HG02938 (cell line): ENCODE results near the gene KANK2.

Experiments
- ATAC-seq: cut with Tn5 transposase; IDR thresholded peaks from one replicate; pipeline ENCODE4 v1.9.1; 2021; ENCODE audit warnings: mild to moderate bottlenecking, moderate library complexity; ENCODE audit not compliant: unreplicated experiment

The KANK2 gene

DNA sequence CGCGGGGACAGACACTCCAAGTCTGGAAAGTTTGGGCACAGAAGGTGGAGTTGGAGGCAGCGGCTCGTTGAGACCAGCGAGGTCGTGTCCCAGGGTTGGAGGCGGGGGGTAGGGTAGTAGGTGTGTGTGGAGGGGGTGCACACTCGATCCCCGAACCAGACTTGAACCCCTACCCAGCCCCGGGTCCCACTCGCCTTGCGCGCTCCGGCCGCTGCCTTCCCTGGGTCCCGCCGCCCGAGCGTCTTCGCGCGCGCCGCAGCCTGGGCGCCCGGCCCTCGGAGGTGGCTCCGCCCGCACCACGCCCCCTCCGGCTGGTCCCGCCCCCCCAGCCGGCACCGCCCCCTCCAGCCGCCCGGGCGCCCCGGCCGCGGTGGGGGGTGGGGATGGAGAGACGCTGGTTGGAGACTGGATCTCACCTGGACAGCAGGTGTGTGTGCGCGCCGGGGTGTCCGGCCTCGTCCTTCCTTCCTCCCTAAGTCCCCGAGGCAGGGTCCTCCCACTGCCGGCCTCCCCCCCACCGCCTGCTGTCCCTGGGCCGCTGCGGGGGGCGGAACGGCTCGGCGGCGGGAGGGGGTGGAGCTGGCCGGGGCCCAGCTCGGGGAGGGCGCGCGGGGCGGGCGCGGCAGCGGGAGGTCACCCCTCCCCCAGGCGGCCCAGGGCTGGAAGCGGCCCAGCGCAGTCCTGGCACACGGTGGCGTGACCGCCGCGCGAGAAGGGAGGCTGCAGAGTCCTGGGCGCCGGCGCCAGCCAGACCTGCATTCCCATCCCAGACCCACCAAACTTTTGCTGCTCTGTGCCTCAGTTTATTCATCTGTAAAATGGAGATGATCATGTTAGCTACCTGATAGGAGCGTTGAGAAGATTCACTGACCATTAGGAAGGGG lies at the start of gene KANK2:
Gene KANK2, minus strand, starts transcription at position 255 of the 884 bp plus-strand sequence. CDS start 3,034 bp downstream, outside the sequence.
- ATAC-seq = peak; percentile 60

DNA sequence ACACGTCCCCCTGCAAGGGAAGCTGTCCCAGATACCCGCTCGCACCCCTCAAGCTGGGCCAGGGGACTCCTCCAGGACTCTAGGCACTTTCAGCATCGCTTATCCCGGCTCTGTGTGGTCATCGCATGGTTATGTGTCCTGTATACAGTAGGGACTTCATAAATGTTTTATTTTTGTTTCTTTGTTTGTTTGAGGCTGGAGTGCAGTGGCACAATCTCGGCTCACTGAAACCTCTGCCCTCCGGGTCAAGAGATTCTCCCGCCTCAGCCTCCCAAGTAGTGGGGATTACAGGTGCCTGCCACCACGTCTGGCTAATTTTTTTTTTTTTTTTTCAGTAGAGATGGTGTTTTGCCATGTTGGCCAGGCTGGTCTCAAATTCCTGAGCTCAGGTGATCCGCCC lies 49.6 kb upstream of the KANK2 start:
- ATAC-seq = no peak

DNA sequence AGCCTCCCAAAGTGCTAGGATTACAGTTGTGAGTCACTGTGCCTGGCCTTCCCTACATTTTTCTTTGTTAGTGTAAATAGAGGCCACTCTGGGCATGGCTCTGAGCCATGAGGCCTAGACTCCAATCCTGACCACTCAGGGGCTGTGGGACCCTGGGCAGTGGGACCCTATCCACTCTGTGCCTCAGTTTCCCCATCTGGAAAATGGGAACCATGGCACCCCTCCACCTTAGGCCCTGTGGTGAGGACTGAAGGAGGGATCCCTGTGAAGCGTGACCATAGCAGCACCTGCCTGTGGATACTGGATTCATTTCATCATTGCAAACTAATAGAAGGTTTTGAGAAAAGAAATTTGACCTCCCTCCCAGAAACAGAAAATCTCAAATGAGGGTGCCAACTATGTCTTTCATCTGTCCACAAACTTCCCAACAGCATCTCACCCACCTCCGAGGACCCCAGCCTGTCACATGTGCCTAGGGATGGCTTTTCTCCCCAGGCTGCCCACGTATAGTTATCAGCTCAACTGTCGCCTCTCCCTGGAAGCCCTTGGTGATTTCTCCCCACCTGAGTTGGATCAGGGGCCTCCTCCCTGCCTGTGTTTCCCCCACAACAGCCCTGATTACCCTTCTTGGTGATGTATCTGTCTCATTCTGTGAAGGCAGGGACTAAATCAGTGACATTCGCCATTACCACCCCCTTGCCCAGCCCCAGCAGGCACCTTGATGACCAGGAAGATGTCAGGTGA lies 47.7 kb upstream of the KANK2 start:
- no peak for ATAC-seq

DNA sequence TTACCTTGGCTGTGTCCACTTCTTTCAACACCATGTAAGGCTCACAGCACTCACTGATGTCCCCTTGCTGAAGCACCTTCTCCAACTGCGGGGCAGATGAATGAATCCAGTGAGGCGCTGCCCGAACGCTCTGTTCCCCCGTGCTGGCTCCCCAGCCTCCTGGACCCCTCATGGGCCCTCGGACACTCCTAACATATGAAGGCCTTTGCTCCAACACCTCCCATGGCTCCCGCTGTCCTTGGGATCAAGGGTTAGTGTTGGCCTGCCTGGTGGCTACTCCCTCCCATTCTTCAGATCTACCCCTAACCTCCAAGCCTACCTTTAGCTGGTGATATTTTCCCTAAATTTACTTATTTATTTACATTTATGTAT lies 46.4 kb upstream of the KANK2 start:
- ATAC-seq = no peak

DNA sequence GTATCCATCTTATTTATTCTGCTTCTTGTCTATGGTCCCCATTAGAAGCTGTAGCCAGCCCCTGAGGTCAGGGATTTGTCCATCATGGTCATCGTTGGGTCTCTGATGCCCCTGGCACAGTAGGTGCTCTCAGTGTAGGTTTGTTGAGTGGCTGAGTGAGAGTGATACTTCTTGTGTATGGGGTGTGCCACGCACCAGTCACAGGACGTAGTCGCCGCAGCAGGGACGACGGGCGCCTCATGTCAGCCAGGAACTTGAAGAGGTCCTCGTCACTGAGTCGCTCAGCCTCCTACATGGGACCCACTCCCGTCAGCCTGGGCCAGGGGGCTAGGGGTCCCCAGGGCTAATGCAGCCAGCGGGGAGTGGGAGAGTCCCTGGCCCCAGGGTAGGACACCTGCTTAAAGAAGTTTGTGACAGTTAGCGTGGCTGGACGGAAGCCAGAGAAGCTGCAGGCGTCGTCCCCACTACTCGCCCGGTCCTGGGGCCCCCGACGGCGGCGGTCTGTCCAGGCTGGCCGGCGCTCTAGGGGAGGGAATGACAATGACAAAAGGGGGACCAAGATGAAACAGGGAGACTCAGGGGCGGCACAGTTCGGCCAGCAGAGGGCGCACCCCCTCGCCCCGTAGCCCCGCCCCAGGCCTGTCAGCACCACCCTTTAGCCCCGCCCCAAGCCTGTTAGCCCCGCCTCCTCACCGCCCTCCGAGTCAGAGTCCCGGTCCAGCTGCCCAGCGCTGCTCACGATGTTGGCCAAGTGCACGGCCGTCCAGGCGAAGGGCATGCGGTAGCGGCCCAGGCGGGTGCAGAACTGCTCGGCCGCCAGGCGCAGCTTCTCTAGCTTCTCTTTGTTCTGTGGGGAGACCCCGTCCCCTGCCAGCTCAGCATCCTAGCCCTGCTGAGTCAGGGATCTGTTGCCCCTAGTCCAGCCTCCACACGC lies 45.8 kb upstream of the KANK2 start:
- no peak for ATAC-seq

DNA sequence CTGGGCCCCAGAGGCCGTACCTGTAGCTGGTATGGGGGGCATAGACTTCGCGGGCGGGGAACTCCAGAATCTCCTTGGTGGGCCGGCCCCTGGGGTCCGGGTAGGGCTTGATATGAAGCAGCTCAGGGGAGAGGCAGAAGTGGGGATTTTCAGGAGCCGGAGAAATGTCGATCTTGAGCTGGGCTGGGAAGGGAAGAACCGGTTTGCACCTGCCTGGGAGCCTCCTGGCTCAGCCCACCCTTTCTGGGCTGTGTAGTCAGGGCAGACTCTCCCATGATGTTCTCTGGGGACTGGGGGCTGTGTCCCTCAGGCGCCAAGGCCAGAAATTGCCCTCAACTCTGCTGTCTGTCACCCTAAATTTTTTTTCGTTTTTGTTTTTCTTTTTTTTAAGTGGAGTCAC lies 44.7 kb upstream of the KANK2 start:
- no peak for ATAC-seq

DNA sequence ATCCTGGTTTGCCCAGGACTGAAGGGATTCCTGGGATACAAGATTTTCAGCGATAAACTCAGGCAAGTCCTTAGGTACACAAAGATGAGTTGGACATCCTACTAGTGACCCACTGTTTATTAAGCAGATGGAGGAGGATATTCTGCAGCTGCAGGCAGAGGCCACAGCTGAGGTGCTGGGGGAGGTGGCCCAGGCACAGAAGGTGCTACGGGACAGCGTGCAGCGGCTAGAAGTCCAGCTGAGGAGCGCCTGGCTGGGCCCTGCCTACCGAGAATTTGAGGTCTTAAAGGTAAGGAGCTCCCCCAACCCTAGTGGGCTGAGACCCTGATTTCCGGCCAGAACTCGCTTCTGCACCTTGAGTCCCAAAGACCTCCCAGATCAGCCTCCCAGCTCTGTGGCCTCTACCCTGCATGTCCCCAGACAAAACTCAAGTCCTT lies 42.7 kb upstream of the KANK2 start:
- ATAC-seq = no peak

DNA sequence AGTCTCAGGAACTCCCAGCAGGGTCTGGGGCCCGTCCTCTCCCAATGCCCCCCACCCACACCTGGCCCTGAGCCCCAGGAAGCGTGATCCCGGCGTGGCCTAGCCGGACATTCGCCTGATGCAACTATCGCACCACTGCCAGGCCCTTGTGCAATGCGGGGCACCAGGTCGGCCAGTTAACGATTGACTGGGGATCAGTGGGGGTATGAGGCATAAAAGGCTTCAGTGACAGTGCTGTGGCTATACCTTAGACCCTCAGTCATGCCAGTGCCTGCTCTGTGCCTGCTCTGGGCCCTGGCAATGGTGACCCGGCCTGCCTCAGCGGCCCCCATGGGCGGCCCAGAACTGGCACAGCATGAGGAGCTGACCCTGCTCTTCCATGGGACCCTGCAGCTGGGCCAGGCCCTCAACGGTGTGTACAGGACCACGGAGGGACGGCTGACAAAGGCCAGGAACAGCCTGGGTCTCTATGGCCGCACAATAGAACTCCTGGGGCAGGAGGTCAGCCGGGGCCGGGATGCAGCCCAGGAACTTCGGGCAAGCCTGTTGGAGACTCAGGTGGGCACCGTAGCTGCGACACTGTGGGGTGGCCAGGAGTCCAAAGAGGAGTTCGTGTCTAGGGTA lies 42.1 kb upstream of the KANK2 start, which contains the start of gene ANGPTL8:
Gene ANGPTL8, plus strand, starts transcription at position 243 of the 624 bp plus-strand sequence. Its CDS starts 19 bp downstream, at position 262.
- no peak for ATAC-seq

DNA sequence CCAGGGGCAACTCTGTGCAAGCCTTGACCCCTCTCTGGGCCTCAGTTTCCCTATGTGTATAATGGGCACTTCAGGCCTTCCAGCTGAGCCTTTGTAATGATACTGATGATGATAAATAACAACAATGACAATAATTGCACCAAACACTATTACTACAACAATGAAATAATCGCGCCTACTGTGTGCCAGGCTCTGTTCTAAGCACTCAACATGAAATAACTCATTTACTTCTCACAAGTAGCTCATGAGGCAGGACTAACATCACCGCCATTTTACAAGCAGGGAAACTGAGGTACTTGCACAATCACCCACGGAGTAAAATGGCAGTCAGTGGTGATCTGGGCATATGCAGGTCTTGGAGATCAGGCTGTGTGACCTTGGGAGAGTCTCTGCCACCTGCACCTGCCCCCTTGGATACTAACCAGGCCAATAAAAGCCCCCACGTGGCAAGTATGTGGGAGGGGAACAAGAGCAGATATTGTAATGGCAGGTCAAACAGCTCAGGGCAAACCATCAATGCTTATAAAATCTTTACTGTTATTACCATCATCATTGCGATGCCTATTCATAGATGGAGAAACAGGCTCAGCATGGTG lies 41.5 kb upstream of the KANK2 start:
- no peak for ATAC-seq

DNA sequence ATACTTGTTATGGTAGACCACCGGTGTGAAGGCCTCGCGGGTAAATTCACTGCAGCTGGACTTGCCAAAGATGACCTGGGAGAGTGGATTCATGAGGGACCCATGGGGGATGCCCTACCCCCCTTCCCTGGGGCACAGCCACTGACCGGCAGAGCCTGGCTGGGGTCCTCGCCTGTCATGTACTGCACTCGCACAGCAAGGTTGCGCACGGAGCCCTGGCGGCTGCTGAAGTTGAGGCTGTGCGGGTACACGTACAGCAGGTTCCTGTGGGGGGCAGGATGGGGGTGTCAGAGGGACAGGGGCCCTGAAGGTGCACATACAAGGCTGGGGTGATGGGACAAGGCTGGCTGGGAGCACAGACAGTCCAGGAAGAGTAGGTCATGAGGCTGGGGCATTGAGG lies 40.7 kb upstream of the KANK2 start:
- no peak for ATAC-seq

DNA sequence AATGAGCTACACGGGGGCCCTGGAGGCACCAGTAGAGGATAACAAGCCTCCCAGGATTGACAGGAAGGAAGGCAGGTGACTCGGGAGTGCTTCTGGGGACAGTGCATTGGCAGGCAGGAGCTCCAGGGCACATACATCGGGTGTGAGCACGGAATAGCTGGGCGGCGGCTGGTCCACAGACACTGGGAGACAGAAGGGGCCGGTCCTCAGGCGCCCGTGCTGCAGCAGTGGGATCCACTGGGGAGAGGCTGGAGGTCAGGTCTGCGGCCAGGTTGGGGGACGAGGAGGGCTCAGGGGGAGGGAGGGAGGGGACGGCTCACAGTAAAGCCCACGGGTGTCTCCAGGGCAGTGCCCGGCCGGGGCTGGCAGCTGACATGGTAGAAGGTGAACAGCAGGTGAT lies 40.0 kb upstream of the KANK2 start:
- ATAC-seq = no peak

DNA sequence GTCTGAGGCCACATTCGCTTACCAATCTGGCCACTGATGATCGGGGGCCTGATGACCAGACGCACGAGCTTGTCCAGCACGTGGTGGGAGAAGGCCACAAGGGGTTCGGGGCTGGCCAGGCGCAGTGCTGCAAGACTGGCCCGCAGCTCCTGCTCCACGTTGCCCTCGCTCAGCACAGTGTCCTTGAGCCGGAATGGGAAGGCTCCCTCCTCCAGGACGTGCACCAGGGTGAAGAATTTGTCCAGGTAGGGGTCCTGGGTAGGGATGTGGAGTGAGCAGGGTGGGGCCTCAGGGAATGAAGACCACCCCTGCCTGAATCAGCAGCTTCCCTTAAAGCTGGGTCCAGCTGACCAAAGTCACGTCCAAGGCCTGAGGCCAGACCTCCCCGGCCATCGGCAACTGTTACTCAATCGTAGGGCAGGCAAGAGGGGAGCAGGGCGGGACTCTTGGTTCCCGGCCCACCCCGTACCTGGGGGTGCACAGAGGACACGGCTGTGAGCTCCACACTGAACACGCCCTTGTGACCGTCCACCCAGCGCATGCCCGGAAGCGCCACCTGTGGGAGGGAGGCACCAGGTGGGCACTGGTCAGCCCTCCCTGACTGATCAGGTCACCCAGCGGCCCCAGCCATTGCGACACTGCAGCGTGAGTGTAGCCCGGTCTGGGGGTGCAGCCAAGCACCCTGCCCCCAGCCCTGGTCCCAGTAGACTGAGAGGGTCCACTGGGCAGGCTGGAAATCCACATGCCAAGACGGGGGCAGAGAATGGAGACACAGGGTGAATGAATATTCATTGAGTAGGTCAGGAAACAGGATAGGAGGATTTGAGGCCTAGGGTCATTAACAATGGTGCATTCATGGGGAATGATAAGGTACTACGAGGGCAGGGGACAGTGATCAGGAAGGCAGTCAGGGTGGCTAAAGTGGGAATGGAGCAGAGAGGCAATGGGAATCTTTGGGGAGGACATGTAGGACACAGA lies 39.3 kb upstream of the KANK2 start:
- no peak for ATAC-seq

DNA sequence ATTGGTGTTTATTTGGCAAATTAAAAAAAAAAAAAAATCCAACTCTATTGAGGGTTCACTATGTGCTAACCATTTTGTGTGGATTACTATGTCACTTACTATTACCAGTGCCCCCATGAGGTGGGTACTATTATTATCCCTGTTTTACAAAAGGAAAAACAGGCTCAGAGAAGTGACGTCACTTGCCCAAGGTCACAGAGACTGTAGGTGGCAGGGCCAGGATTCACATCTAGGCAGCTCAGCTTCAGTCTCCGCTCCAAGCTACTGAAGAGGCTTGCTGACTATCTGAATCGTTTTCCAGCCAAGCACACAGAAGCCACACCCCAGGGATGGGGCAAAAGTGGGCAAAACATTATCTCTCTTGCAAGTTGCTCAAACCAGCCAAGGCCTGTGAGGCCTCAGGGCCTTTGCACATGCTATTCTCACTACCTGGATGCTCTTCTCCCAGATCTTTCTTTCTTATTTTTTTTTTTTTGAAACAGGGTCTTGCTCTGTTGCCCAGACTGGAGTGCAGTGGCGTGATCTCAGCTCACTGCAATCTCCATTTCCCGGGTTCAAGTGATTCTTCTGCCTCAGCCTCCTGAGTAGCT lies 37.2 kb upstream of the KANK2 start:
- ATAC-seq = no peak

DNA sequence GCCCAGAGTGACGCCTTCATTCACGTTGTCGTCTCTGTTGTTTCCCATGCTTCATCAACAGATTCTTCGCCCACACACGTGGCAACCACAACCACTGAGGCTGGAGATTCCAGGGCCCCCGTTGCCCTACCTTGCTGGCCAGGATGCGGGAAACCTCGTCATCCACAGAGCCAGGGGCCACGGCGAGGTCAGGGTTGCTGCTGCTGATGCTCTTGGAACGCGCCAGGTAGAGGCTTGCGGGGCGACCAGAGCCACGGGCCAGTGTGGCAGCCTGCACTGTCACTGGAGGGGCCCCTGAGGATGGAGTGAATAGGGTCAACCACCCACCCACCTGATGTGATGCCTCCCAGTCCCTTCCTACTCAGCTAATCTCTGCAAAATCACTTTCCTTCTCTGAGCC lies 35.7 kb upstream of the KANK2 start:
- ATAC-seq = no peak

DNA sequence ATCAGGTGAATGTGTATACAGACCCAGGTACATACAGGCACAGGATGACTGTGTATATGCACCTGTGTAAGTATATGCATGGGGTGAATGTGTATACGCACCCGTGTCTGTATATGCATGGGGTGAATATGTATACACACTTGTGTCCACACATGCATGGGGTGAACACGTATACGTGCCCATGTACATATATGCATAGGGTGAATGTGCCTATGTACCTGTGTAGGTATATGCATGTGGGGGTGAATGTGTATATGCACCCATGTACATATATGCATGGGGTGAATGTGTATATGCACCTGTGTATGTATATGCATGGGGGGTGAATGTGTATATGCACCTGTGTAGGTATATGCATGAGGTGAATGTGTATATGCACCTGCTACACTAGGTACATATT lies 35.2 kb upstream of the KANK2 start:
- no peak for ATAC-seq

DNA sequence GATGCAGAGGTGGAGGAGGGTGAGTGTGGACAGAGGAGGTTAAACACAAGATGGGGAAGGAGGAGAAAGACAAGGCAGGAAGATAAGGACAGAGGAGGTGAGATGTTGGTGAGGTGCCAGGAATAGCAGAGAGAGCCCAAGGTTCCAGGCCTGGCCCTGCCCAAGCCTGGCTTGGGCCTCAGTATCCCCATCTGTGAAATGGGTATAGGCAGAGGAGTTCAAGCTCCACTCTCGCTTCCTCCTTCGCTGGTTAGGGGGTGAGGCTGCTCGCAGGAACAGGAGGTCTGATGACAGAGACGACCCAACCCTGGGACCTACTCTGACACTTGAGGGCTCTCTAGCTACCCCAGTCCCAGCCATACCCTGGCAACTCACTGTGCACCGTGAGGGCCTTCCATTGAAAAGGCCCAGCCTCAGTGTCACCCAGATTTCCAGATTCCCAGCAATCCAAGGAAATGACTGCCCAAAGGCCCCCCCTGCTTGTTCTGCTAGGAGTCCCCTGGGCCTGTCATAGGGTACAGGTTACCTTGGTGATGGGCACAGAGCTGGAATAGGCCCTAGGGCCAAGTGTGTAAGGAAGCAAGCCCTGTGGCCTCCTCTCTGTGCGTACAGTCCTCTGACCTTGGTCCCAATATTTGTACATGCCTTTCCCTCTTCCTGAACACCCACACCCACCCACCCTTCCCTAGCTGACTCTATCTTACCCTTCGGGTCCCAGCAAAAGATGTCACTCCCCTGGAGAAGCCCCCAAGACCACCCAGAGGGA lies 33.5 kb upstream of the KANK2 start:
- no peak for ATAC-seq

DNA sequence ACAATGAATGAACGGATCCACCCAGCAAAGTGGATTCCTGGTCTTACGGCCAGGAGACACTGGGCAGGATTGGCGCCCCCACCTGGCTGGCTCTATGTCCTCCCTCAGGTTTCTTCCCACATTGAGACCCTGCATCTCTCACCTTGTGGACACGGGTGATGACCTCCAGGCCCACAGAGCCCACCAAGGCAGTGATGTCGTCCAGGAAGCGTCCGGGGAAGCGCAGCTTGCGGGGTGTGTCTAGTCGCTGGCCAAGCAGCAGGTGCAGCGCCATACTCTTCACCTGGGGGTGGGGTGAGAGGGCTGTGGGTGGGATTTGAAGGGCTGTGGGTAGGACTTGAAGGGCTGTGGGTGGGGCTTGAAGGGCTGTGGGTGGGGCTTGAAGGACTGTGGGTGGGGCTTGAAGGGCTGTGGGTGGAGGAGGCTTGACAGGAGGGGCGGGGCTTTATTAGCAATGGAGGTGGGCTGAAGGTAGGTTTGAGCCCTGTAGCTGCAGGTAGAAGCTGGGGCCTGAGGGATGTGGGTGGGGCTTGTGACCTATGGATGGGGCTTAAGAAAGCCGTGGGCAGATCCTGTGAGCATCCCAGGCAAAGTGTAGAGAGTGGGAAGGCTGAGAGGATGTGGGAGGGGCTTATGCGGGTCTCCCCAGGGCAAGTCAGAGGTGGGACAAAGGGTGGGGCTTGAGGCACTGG lies 30.0 kb upstream of the KANK2 start:
- no peak for ATAC-seq
